HTR-8/SVneo (cell line): ENCODE results near the gene AHNAK2.

Experiments used
- DNase-seq: peaks from one replicate; pipeline ENCODE4 v3.0.0; 2011; ENCODE audit warnings: low spot score, mixed read lengths; ENCODE audit not compliant: insufficient read length
- FAIRE-seq: peaks from 2 replicates; lab custom pipeline; 2011; peaks lifted over from hg19 to GRCh38; lab: Jason Lieb, UNC

AHNAK2 gene

GRCh38 chr14:104974665-104975390 lies 3.3 kb downstream of the AHNAK2 start:
- DNase-seq (no peak), FAIRE-seq (no peak)

DNA sequence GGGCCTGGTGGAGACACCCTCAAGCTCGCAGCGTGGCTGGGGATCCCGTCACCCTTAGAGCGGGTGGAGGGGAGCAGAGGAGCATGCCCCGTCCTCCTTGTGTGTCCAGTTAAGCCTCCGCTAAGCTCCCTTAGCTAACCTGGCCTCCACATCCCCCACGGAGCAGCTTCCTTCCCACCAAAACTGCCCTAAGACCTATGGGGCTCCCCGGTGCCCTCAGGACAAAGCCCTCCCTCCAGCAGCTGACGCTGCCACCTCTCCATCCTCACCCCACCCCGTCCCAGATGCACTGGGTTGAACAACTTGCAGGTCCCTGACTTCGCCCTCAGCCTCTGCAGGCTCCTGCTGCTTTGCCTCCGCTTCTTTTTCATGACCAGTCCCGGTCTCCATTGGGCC lies 4.0 kb downstream of the AHNAK2 start:
- DNase-seq (no peak), FAIRE-seq (no peak)

- peak; percentile 69 for DNase-seq
- FAIRE-seq: no peak
These were observed 4.6 kb downstream of the AHNAK2 start for GRCh38 chr14:104973385-104974145.

GRCh38 chr14:104973135-104973384 lies 5.1 kb downstream of the AHNAK2 start:
- FAIRE-seq (peak; percentile 99), DNase-seq (peak; percentile 92)

DNA sequence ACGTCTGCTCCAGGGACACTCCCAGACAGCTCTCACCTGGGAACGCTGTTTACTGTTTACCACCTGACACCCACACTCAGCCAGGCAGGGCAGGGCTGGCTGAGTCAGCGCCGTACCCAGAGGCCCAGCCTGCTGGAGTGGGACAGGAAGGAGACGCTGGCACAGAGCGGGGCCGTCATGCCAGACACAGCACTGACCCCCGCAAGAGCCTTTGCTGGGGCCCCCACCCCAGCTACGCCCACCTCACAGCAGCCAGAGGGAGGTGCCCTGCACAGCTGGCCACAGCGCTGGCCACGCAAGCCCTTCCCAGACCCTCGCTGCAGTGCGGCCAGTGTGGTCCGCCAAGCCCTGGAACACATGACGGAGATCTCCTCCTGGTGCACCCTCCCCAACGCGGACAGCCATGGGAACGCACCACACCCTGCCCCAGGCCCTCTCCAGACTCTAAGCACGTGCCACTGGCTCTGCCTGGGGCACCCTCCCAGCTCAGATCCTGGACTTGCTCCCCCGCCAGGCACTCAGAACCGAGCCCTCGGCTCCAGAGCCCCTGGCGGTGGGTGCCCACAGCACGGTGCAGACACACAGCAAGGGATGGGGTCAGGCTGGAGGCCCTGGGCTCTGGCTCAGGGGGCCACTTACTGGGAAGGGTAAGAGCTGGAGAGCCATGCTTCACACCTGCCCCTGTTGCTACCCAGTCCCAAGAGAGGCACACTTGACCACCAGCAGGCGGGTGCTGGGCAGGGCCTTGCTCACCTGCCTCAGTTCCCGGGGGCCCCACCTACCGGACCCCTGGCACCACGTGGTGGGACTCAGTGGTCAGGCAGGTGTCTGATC lies 5.7 kb downstream of the AHNAK2 start:
- DNase-seq: no peak
- FAIRE-seq: peak; percentile 80

DNA sequence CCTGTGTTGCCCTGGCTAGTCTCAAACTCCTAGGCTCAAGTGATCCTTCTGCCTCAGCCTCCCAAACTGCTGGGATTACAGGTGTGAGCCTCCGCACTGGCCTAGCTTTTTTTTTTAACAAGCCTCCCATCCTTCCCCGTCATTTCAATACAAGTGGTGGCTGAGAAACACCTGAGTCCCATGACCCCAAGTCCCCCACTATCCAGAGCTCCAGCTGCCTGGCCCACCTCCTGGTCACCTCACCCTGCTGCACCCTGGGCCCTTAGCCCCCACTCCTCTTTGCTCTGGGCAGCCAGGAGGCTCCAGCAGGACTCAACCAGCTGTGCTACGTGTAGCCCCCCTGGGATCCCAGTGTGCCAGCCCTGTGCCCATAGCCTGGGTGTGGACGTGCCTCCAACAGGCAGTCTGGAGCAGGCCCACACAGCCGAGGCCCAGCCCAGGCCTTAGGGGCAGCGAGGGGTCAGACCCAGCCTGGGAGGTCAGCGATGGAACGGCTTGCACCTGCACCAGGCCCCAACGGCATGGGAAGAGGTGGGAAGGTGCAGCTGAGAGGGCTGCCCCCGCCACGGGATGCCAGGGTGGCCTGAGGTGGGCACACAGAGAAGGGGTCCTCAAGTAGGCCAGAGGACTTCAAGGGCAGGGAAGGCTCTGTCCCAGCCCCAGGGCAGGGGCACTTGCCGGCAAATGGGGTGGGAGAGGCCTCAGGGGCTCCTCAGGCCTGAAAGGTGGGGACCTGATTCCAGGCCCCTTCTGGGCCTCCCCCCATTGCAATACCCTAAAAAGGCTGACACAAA lies 6.5 kb downstream of the AHNAK2 start:
- no peak for FAIRE-seq

GRCh38 chr14:104970231-104971068 lies 7.7 kb downstream of the AHNAK2 start:
- no peak for DNase-seq
- FAIRE-seq: peak; percentile 75

More for the DNA sequence above, 6.5 kb downstream of the AHNAK2 start:
- DNase-seq: no peak

DNA sequence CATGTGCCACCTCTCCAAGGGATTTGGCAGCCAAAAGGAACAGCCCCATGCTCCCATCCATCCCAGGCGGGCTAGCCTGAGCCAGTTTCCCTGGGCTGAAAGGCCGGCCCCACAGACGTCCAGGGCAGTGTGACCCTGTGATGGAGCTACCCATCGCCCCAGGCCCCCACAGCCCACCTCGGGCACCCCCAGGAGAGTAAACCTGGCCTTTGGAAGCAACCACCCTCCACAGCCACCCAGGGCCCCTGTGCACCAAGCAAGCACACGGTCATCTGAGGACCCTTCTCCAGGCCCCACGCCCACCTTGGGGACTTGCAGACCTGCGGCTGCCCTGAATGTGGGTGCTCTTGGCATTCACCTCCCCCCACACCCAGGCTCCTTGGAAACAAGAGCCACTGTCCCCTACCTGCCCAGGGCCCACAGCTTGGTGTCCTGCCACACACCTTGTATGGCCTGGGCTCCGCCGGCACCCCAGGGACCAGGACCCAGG lies 8.4 kb downstream of the AHNAK2 start:
- no peak for FAIRE-seq

DNA sequence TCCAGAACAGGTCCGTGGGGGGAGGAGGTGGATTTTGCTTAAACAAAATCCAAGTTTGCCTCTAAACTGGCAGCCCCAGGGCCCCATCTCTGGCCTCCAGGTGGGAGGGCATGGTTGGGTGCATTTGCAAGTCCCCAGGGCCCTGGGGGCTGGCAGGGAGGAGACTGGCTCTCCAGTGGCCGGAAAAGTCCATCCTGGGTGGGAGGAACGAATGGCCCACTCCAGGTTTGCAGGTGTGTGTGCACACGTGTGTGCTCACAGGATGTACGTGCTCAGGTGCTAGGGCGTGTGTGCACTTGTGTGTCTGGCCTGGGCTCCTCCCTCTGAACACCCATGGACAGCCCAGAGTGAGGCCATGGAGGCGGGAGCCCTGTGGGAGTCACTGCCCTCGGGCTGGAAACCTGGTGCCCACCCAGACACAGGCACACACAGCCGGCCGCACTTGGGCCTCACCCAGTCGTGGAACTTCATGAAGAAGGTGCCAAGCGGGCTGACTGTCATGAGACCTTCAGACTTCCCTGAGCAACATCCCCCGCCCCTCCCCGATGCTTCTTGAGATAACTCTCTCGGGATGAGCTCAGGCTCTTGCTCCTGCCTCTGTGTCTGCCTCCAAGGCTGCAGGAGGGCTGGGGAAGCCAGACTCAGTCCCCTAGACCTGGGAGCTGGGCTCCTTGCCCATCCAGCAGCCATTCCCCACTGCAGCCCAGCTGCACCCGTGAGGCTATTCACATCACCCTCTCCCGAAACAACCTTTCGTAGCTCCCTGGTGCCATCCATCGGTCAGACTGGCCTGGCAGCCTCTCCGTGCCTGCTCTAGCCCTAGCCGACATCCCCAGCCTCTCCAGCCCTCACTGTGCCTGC lies 9.4 kb downstream of the AHNAK2 start:
- FAIRE-seq (peak; percentile 79), DNase-seq (no peak)

More for the DNA sequence above, 8.4 kb downstream of the AHNAK2 start:
- DNase-seq: no peak

- DNase-seq (peak; percentile 71), FAIRE-seq (peak; percentile 92)
These were observed 10.0 kb downstream of the AHNAK2 start for GRCh38 chr14:104968153-104968527.

- DNase-seq (no peak), FAIRE-seq (no peak)
These were observed 10.6 kb downstream of the AHNAK2 start for GRCh38 chr14:104967386-104968152.

DNA sequence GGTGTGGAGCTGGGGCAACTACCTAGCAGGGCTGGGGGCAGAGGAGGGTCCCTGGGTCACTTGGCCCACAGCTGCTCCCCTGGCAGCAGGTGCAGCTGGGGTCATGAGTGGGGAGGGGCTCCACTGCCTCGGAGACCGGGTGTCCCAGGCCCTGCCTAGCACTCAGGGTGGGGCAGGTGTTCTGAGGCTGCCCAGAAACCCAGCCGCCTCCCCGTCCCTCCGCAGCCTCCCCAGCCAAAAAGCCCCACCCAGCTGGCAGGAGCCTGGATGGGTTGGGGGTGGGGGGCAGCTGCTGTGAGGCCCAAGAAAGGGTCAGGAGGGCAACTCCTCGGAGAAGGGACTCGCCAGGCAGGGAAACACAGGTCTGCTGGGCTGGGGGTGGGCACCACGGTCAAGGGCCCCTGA lies 11.2 kb downstream of the AHNAK2 start:
- no peak for DNase-seq
- no peak for FAIRE-seq

GRCh38 chr14:104966261-104966865 lies 11.8 kb downstream of the AHNAK2 start:
- FAIRE-seq (no peak), DNase-seq (no peak)

GRCh38 chr14:104965561-104966231 lies 12.5 kb downstream of the AHNAK2 start:
- no peak for FAIRE-seq
- DNase-seq: no peak

DNA sequence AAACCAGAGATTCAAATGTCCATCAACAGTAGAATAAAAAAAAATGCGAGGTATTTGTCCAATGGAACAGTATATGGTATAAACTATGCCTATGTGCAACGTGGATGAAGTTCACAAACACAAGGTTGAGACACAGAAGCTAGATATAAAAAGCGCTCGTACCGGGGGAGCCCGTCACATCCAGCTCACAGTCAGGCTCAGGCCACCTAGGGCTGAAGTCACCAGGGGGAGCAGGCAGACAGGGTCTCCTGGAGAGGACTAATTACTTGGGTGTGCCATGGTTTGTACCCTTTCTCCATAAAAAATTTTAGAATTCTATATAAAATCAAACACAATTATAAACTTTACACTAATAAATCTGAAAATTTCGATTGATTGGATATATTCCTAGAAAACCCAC lies 13.6 kb downstream of the AHNAK2 start:
- FAIRE-seq (no peak), DNase-seq (no peak)
